ENCODE results near the gene FLRT1. TPM values are rescaled to one million over a fixed set of nuclear protein-coding genes. Genes with fewer than 3 reads are reported as not detected.

Gene FLRT1
- total RNA-seq, 1 donor from 2014 or later: 0.11 TPM

GRCh38 chr11:63998558-63999348 is 37.0 kb upstream of the FLRT1 start:
- H2AFZ ChIP-seq (replicated peaks): no peak overlapping the region
- H3F3A ChIP-seq (ENCODE audit: low read depth): peaks cover 47% of the 10 kb centered on the region
- TF ChIP-seq CTCF (IDR thresholded peaks at IDR 0.05) (peak; percentile 18), EZH2phosphoT487 (IDR thresholded peaks at IDR 0.05) (no peak)
- H3K36me3 ChIP-seq: no peaks in the 10 kb centered on the region
- Mint-ChIP-seq H3K36me3 (peaks cover 18% of the 10 kb centered on the region), H3K4me3 (peak overlapping the region; percentile 73), H3K9me3 (no peaks in the 10 kb centered on the region), H3K27ac (no peak overlapping the region), H3K27me3 (ENCODE audit: insufficient read depth, low read depth) (peaks cover 6% of the 10 kb centered on the region), H3K4me1 (peaks cover 11% of the 10 kb centered on the region)
- H4K20me1 ChIP-seq (ENCODE audit: low read depth): peaks cover 78% of the 10 kb centered on the region
- peaks cover 35% of the 10 kb centered on the region for H3K27me3 ChIP-seq
- no peaks in the 10 kb centered on the region for H3K79me2 ChIP-seq (ENCODE audit: low read depth)
- peaks cover 23% of the 10 kb centered on the region for H3K4me1 ChIP-seq
- H3K9me3 ChIP-seq (ENCODE audit: low read depth): no peaks in the 10 kb centered on the region
- DNase-seq (ENCODE audit: low spot score): peak; percentile 69
- peak overlapping the region; percentile 93 for H3K4me2 ChIP-seq
- peak overlapping the region; percentile 55 for H3K4me3 ChIP-seq
- no peak overlapping the region for H3K9ac ChIP-seq
- H3K27ac ChIP-seq: no peak overlapping the region

- H3K27ac ChIP-seq: no peak overlapping the region
- peaks cover 16% of the 10 kb centered on the region for H3K4me1 Mint-ChIP-seq
- no peak overlapping the region for H3K4me3 Mint-ChIP-seq
- TF ChIP-seq EZH2phosphoT487 (IDR thresholded peaks at IDR 0.05) (no peak), EZH2 (IDR thresholded peaks at IDR 0.05) (no peak), CTCF (IDR thresholded peaks at IDR 0.05) (no peak)
- no peaks in the 10 kb centered on the region for H3K79me2 ChIP-seq (ENCODE audit: low read depth)
- DNase-seq (ENCODE audit: low spot score): peak; percentile 87
- H2AFZ ChIP-seq (replicated peaks): no peak overlapping the region
- H3K27me3 Mint-ChIP-seq (ENCODE audit: insufficient read depth, low read depth): peaks cover 6% of the 10 kb centered on the region
- peaks cover 23% of the 10 kb centered on the region for H3K4me1 ChIP-seq
- peak overlapping the region; percentile 55 for H3K4me3 ChIP-seq
- peaks cover 35% of the 10 kb centered on the region for H3K27me3 ChIP-seq
- no peaks in the 10 kb centered on the region for H3K9me3 Mint-ChIP-seq
- H3K4me2 ChIP-seq: peak overlapping the region; percentile 93
- no peak overlapping the region for H3K27ac Mint-ChIP-seq
- H4K20me1 ChIP-seq (ENCODE audit: low read depth): peaks cover 78% of the 10 kb centered on the region
- peaks cover 53% of the 10 kb centered on the region for H3F3A ChIP-seq (ENCODE audit: low read depth)
- no peaks in the 10 kb centered on the region for H3K36me3 ChIP-seq
- no peak overlapping the region for H3K9ac ChIP-seq
- H3K9me3 ChIP-seq (ENCODE audit: low read depth): no peaks in the 10 kb centered on the region
- peaks cover 16% of the 10 kb centered on the region for H3K36me3 Mint-ChIP-seq
These were observed 36.2 kb upstream of the FLRT1 start for GRCh38 chr11:63999349-64000025.

GRCh38 chr11:64000026-64000739 is 35.5 kb upstream of the FLRT1 start:
- Histone ChIP-seq H3K9ac (no peak overlapping the region), H2AFZ (replicated peaks) (no peak overlapping the region), H3K36me3 (no peaks in the 10 kb centered on the region), H3K27ac (no peak overlapping the region), H3K9me3 (ENCODE audit: low read depth) (no peaks in the 10 kb centered on the region), H3F3A (ENCODE audit: low read depth) (peaks cover 53% of the 10 kb centered on the region), H4K20me1 (ENCODE audit: low read depth) (peaks cover 74% of the 10 kb centered on the region), H3K27me3 (peaks cover 42% of the 10 kb centered on the region), H3K79me2 (ENCODE audit: low read depth) (no peaks in the 10 kb centered on the region), H3K4me1 (peaks cover 23% of the 10 kb centered on the region), H3K4me2 (peak overlapping the region; percentile 93), H3K4me3 (peak overlapping the region; percentile 55)
- H3K27ac Mint-ChIP-seq: no peak overlapping the region
- peak overlapping the region; percentile 46 for H3K4me3 Mint-ChIP-seq
- no peak for TF ChIP-seq EZH2phosphoT487 (IDR thresholded peaks at IDR 0.05)
- no peak for TF ChIP-seq EZH2 (IDR thresholded peaks at IDR 0.05)
- TF ChIP-seq CTCF (IDR thresholded peaks at IDR 0.05): peak; percentile 73
- peaks cover 6% of the 10 kb centered on the region for H3K27me3 Mint-ChIP-seq (ENCODE audit: insufficient read depth, low read depth)
- peaks cover 16% of the 10 kb centered on the region for H3K4me1 Mint-ChIP-seq
- no peaks in the 10 kb centered on the region for H3K9me3 Mint-ChIP-seq
- H3K36me3 Mint-ChIP-seq: peaks cover 10% of the 10 kb centered on the region
- peak; percentile 91 for DNase-seq (ENCODE audit: low spot score)

Measured in neural progenitor cell (in vitro differentiated cells).